IPS-20b (cell line): ENCODE measurements around the gene RPL10L.

Source experiments
- H3K27ac ChIP-seq: one replicate; pipeline ENCODE4 v1.5.1; 2013; ENCODE audit warnings: low read length
- H3K27me3 ChIP-seq: 2 replicates; pipeline ENCODE4 v1.6.1; 2013; ENCODE audit warnings: mild to moderate bottlenecking, low read length, inconsistent platforms; ENCODE audit not compliant: insufficient read depth
- H3K36me3 ChIP-seq: 2 replicates; pipeline ENCODE4 v1.6.1; 2013; ENCODE audit warnings: low read depth, mild to moderate bottlenecking, inconsistent platforms, low read length, moderate library complexity; ENCODE audit not compliant: insufficient read depth
- H3K4me1 ChIP-seq: 2 replicates; pipeline ENCODE4 v1.6.1; 2013; ENCODE audit warnings: mild to moderate bottlenecking, control low read depth, inconsistent platforms, low read length, moderate library complexity; ENCODE audit not compliant: insufficient read depth
- H3K4me3 ChIP-seq: 2 replicates; pipeline ENCODE4 v1.5.1; 2013; ENCODE audit warnings: mild to moderate bottlenecking, low read length, inconsistent platforms
- H3K9ac ChIP-seq: 2 replicates; pipeline ENCODE4 v1.6.1; 2013; ENCODE audit warnings: low read depth, mild to moderate bottlenecking, inconsistent platforms, low read length, moderate library complexity
- H3K9me3 ChIP-seq: 2 replicates; pipeline ENCODE4 v1.6.1; 2013; ENCODE audit warnings: mild to moderate bottlenecking, low read depth, low read length, inconsistent platforms; ENCODE audit not compliant: insufficient read depth

Gene RPL10L

DNA sequence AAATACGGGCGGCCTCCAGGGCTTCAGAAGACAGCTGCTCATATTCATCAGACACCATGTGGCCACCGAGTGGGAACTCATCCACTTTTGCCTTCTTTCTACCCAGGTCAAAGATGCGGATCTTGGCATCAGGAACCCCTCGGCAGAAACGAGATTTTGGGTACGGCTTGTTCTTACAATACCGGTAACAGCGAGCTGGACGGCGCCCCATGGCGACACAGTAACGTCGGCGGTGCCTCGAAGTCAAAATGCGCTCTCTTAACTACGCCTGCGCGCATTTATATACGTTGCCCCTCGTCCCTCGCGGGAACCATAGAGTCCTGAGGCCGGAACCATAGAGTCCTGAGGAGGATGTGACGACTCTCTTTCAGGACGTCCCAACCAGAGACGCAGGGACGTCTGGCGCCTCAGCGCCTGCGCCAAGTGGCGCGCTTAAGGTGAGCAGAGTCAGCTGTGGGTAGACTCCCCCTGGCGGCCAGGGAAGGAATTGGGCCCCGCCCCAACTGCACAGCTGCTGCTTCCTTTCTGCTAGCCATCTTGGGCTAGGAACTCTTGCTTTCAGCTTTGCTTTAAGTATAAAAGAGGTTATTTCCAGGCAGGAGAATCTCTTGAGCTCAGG lies at the start of gene RPL10L:
Gene RPL10L, minus strand, starts transcription at position 256 of the 619 bp plus-strand sequence. Its CDS starts 45 bp downstream, at position 211.
- H3K4me3 ChIP-seq: no peak within 1 kb of the TSS
- no peaks in the 10 kb centered on the region for H3K36me3 ChIP-seq
- H3K9ac ChIP-seq: no peak within 1 kb of the TSS
- no peaks in the 10 kb centered on the region for H3K4me1 ChIP-seq
- no peaks in the 10 kb centered on the region for H3K9me3 ChIP-seq
- H3K27ac ChIP-seq: no peak within 1 kb of the TSS
- H3K27me3 ChIP-seq: no peaks in the 10 kb centered on the region

DNA sequence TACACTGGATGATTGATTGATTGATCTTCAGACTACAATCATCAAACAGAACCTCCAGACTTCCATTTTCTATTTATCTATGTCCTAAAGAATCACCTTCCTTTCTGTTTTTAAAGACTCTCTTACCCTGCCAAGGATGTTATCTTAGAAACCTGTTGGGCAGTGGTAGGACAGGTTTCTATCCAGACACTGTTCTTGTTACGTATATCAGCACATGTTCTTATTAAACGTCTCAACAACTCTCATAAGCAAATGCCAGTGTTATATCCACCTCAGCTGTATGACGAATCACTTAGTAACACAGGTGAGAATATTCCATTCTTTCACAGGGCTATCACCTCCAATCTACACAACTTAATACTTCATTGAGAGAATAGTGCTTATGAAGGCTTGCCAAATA lies 40.2 kb upstream of the RPL10L start:
- H3K9ac ChIP-seq: no peak overlapping the region
- H3K36me3 ChIP-seq: no peaks in the 10 kb centered on the region
- H3K4me3 ChIP-seq: no peak overlapping the region
- H3K27ac ChIP-seq: no peak overlapping the region
- H3K9me3 ChIP-seq: no peaks in the 10 kb centered on the region
- H3K4me1 ChIP-seq: peaks cover 4% of the 10 kb centered on the region; the same call in 1 of the 2 replicates
- no peaks in the 10 kb centered on the region for H3K27me3 ChIP-seq

DNA sequence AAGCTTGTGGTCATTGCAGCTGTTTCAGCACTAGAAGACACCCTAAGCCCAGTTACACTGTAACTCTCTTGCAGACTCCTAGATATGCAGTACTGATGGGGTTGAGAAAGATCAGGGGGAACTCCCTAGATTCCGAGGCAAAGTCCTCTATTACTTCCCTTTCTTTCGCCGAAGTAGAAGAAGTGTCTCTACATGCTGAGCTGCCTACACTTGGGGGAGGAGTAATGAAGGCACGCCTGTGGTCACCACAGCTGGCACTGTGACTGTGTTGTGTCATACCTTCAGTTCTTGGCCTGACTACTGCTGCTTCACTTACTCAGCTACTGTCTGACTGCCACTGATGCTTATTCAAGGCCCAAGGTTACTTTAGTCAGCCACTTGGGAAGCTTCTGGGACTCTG lies 35.1 kb upstream of the RPL10L start:
- no peak overlapping the region for H3K4me3 ChIP-seq
- peaks cover 4% of the 10 kb centered on the region; the same call in 1 of the 2 replicates for H3K4me1 ChIP-seq
- H3K9me3 ChIP-seq: peaks cover 12% of the 10 kb centered on the region; the same call in 1 of the 2 replicates
- no peaks in the 10 kb centered on the region for H3K27me3 ChIP-seq
- no peak overlapping the region for H3K27ac ChIP-seq
- no peak overlapping the region for H3K9ac ChIP-seq
- H3K36me3 ChIP-seq: no peaks in the 10 kb centered on the region

DNA sequence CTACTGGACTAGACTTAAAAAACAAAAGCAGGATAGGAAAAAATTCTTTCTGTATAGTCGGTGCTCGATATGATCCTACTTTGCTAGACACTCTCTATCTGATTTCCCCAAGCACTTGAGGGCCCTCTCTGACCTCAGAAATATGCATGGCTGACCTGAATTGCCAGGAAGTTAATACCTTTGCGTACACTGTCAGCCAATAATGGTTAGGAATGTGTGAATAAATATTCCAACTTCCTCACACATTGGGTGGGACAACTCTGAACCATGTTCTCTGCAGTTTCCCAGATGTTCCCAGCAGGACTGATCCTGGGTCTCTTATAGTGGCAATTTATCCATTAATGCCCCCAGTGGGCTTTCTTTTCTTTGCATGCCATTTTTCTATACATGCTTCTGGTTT lies 20.5 kb upstream of the RPL10L start:
- Histone ChIP-seq H3K27me3 (no peaks in the 10 kb centered on the region), H3K27ac (no peak overlapping the region), H3K36me3 (no peaks in the 10 kb centered on the region), H3K4me1 (no peaks in the 10 kb centered on the region; the same call in 1 of the 2 replicates), H3K9ac (no peak overlapping the region), H3K4me3 (no peak overlapping the region), H3K9me3 (no peaks in the 10 kb centered on the region)

DNA sequence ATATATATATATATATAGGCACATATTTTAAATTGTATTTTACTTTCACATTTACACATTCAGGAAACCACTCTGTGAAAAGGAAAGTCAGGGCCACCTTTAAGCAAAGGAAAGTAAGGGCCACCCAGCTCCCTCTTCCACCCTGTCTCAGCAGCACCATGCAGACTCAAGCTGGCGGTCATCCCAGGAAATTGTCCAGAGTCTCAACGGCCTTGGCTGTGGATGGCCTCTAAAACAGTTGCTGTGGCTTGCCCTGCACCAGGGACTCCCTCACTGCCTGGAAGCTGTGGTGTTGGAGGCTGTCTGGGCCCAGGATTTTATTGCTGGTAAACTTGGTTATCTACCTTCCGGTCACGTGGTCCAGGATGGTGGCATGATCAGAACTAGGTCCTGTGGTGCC lies 11.8 kb upstream of the RPL10L start:
- Histone ChIP-seq H3K4me1 (no peaks in the 10 kb centered on the region), H3K9ac (no peak overlapping the region), H3K9me3 (peaks cover 11% of the 10 kb centered on the region; the same call in 1 of the 2 replicates), H3K27ac (no peak overlapping the region), H3K27me3 (no peaks in the 10 kb centered on the region), H3K36me3 (no peaks in the 10 kb centered on the region), H3K4me3 (no peak overlapping the region)

DNA sequence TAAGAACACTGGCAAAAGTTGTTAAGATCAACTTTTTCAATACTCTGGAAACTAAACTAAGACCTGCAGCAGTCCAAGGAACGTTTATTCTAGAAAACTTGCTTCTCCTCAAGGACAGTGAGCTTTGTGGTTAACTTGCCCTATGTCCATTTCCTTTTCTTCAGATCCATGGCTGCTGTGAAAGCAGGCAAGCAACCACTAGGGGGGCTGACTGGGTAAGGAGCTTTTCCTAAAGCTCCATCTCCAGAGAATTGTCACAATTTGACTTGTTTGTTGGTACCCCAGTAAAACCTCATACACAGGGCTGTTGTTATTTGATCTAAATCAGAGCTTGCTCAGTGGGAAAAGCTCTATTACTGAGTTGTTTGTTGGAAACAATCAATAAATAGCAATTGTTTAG lies 10.1 kb upstream of the RPL10L start:
- Histone ChIP-seq H3K27me3 (no peaks in the 10 kb centered on the region), H3K36me3 (no peaks in the 10 kb centered on the region), H3K9me3 (peaks cover 11% of the 10 kb centered on the region; the same call in 1 of the 2 replicates), H3K4me1 (no peaks in the 10 kb centered on the region), H3K27ac (no peak overlapping the region), H3K4me3 (no peak overlapping the region), H3K9ac (no peak overlapping the region)

DNA sequence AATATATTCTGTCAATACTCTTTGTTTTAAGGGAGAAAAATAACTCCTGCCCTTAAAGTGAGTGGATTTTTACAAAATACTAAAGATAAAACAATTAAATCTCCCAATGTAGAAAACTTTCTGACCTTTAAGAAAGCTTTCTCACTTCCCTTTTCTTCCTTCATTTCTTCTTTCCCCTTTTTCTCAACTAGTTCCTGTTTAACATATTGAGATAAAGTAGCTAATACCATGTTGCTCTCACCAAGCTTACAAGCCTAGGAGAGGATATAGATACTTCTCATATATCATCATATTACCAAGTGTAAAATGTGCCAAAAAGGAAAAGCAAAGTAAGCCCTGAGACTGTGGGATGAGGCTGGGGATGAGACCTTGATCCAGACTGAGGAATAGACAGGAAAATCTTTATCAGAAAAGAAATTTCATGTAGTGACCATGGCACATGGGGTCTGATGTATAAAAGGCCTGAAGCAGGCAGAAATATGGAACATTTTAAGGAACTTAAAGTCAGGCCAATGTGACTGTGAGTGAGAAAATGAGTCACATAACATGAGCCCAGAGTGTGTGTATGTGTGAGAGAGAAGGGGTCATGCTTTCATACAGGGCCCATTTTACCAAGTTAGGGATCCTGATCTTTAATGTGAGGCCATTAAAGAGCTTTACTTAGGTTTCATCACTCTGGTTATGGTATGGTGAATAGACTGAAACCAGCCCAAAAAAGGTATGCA lies 1.6 kb upstream of the RPL10L start:
- H3K27ac ChIP-seq: no peak overlapping the region
- H3K4me1 ChIP-seq: no peaks in the 10 kb centered on the region
- H3K9ac ChIP-seq: no peak overlapping the region
- no peak overlapping the region for H3K4me3 ChIP-seq
- H3K36me3 ChIP-seq: no peaks in the 10 kb centered on the region
- no peaks in the 10 kb centered on the region for H3K27me3 ChIP-seq
- H3K9me3 ChIP-seq: no peaks in the 10 kb centered on the region

DNA sequence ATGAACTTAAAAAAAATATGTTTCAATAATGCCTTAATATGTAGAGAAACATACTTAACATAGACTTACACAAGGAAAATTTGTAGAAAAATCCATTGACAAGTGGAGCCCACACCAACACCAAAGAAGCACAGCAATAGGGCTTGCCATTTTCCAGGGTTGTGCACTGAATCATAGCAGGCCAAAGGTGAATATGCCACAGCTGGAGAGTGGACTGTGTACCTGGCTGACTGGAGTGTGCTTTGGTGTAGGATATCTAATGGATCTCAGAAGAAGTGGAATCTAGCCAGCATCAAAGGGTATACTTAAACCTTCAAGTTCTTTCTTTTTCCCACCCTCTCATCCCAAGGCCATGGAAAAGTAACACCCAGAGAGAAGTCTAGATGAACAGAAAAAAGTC lies 4.8 kb downstream of the RPL10L start:
- no peak overlapping the region for H3K27ac ChIP-seq
- no peak overlapping the region for H3K4me3 ChIP-seq
- no peak overlapping the region for H3K9ac ChIP-seq
- no peaks in the 10 kb centered on the region for H3K27me3 ChIP-seq
- H3K9me3 ChIP-seq: no peaks in the 10 kb centered on the region
- H3K36me3 ChIP-seq: no peaks in the 10 kb centered on the region
- no peaks in the 10 kb centered on the region for H3K4me1 ChIP-seq

DNA sequence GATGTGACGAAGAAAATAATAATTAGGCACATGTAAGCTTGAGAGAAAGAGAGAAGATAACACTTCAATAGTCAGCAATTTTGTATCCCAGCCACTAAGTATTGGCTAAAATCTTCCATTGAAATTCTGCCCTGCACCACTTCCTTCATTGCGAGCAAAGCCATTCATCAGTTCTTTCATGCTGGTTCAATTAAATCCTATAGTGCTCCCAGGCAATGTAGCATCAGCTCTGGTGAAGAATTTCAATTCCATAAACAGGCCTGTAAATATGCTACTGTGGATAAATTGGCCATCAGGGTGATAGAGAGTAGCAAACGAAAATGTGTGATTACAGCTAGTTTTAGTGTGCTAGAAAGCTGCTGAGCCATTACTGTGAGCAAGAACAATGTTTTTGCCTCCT lies 24.7 kb downstream of the RPL10L start:
- Histone ChIP-seq H3K9me3 (no peaks in the 10 kb centered on the region), H3K4me1 (peaks cover 13% of the 10 kb centered on the region; the same call in 1 of the 2 replicates), H3K4me3 (no peak overlapping the region), H3K27me3 (no peaks in the 10 kb centered on the region), H3K9ac (no peak overlapping the region), H3K36me3 (no peaks in the 10 kb centered on the region), H3K27ac (no peak overlapping the region)
